Lung (tissue), 12 donors: ENCODE measurements around the gene STX17. TPM values are rescaled to one million over a fixed set of nuclear protein-coding genes. Genes with fewer than 3 reads are reported as not detected.
A peak's percentile ranks its signal among the peaks of the same experiment; 100 is the strongest.

Source experiments
- ATAC-seq: fragments of 200-7000 bp; cut with Tn5 transposase; one replicate; pipeline ENCODE4 v1.9.1; 2020; ENCODE audit warnings: moderate number of reproducible peaks; ENCODE audit not compliant: insufficient read depth, low FRiP score
- DNase-seq, 3 donors: peaks; one replicate each; pipeline ENCODE4 v3.0.0-alpha.2; 2013 to 2017
- H3K27ac ChIP-seq, 2 donors: one replicate each; pipeline ENCODE4 v1.5.1; 2013; ENCODE audit warnings: mild to moderate bottlenecking in 2 of 2, moderate library complexity in 2 of 2, control low read depth in 1 of 2, inconsistent platforms in 1 of 2, low read depth in 1 of 2, low read length in 1 of 2
- H3K27me3 ChIP-seq, 3 donors: one replicate each; pipeline ENCODE4 v1.5.1; 2013; ENCODE audit warnings: low read length in 2 of 3; ENCODE audit not compliant: control insufficient read depth in 3 of 3, insufficient read depth in 3 of 3
- H3K36me3 ChIP-seq, 4 donors: one replicate each; pipeline ENCODE4 v1.5.1; 2013; ENCODE audit warnings: low read length in 4 of 4, mild to moderate bottlenecking in 1 of 4, moderate library complexity in 1 of 4; ENCODE audit not compliant: control insufficient read depth in 4 of 4, insufficient read depth in 4 of 4
- H3K4me1 ChIP-seq, 5 donors: one replicate each; pipeline ENCODE4 v1.5.1; 2013; ENCODE audit warnings: low read length in 5 of 5, mild to moderate bottlenecking in 2 of 5, moderate library complexity in 1 of 5; ENCODE audit not compliant: control insufficient read depth in 5 of 5, insufficient read depth in 5 of 5
- H3K4me3 ChIP-seq: one replicate; pipeline ENCODE4 v1.5.1; 2013; ENCODE audit warnings: mild to moderate bottlenecking, control low read depth, moderate library complexity
- H3K9ac ChIP-seq, 2 donors: one replicate each; pipeline ENCODE4 v1.5.1; 2013; ENCODE audit warnings: low read length in 2 of 2, control low read depth in 1 of 2; ENCODE audit not compliant: insufficient read depth in 1 of 2
- H3K9me3 ChIP-seq, 4 donors: one replicate each; pipeline ENCODE4 v1.5.1; 2013; ENCODE audit warnings: low read length in 3 of 4, mild to moderate bottlenecking in 1 of 4, moderate library complexity in 1 of 4; ENCODE audit not compliant: control insufficient read depth in 4 of 4, insufficient read depth in 3 of 4
- CTCF ChIP-seq: IDR thresholded peaks from 2 replicates; pipeline ENCODE4 v1.5.1; 2012; ENCODE audit warnings: mild to moderate bottlenecking; ENCODE audit errors: control extremely low read depth, extremely low read depth
- WGBS, 2 donors: extraction: QIAGEN DNeasy Blood & Tissue Kit; methylation state at CpG; one replicate each; pipeline ENCODE4 v1.1.7; 2013; 5-methylcytosine and 5-hydroxymethylcytosine counted together
- polyA plus RNA-seq, 2 donors: library from polyadenylated mRNA; stranded (reverse); fragments of 200-250 nt; gene quantifications; one replicate each; pipeline ENCODE4 v1.2.1, GENCODE V29; 2013
- total RNA-seq, 2 donors: library from RNA; depleted of rRNA in 1 of 2; stranded (reverse); fragments of >200 nt in 1 of 2; gene quantifications; one replicate each; pipeline ENCODE4 v1.2.1, GENCODE V29; 2014 to 2021
- donor health status: control.
- donor health status: control.
- donor health status: Bipolar disorder and iron deficiency.
- donor health status: healthy.
- donor health status: DM: yes; HTN: yes; CAD: no.

STX17 gene
- total and polyA plus RNA-seq, 4 donors, result 4.7 to 55.0 (median 18.7) TPM

DNA sequence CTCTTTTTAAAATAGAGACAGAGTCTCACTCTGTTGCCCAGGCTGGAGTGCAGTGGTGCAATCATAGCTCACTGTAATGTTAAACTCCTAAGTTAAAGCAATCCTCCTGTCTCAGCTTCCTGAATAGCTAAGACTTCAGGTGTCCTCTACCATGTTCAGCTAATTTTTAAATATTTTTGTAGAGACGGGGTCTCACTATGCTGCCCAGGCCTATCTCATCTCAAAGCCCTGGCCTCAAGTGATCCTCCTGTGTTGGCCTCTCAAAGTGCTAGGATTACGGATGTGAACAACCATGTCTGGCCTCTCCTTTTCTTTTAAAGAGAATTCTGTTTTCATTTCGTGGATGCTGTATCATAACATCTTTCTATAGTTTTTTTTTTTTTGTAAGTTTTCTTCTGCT lies 11.7 kb downstream of the STX17 start:
- Histone ChIP-seq H3K9me3 (no peaks in the 10 kb centered on the region), H3K4me1 (peaks cover 0 to 1% (median 0%) of the 10 kb centered on the region in 5 donors), H3K36me3 (peaks cover 14 to 34% (median 19%) of the 10 kb centered on the region in 4 donors), H3K27me3 (no peaks in the 10 kb centered on the region), H3K9ac (no peak overlapping the region), H3K27ac (no peak overlapping the region), H3K4me3 (no peak overlapping the region)
- 83 to 95% methylated on average over 3 of the region's 3 CpGs for WGBS, 2 donors
- DNase-seq, result no peak
- no peak for TF ChIP-seq CTCF
- ATAC-seq, result no peak

GRCh38 chr9:99919930-99920329 lies 13.5 kb downstream of the STX17 start:
- Histone ChIP-seq H3K27ac (no peak overlapping the region), H3K36me3 (peaks cover 17 to 44% (median 28%) of the 10 kb centered on the region in 4 donors), H3K4me3 (no peak overlapping the region), H3K4me1 (peaks cover 0 to 1% (median 0%) of the 10 kb centered on the region in 5 donors), H3K27me3 (no peaks in the 10 kb centered on the region), H3K9me3 (peaks cover 0 to under 1% (median 0%) of the 10 kb centered on the region in 4 donors), H3K9ac (no peak overlapping the region)
- ATAC-seq, result no peak
- no peak for DNase-seq
- WGBS, 2 donors, result 49 to 54% methylated on average over 2 of the region's 2 CpGs
- TF ChIP-seq CTCF, result no peak

- TF ChIP-seq CTCF, result no peak
- no peak for ATAC-seq
- peak overlapping the region in 1 of 2 donors; percentile 31 for H3K27ac ChIP-seq
Observed at GRCh38 chr9:99921875-99922710, 15.6 kb downstream of the STX17 start.

More at GRCh38 chr9:99921875-99922710, 15.6 kb downstream of the STX17 start:
- H3K4me1 ChIP-seq, result peaks cover 0 to 1% (median 0%) of the 10 kb centered on the region in 5 donors
- H3K9me3 ChIP-seq, result peaks cover 0 to 8% (median 0%) of the 10 kb centered on the region in 4 donors
- DNase-seq, result no peak
- WGBS, 2 donors, result 72 to 77% methylated on average over 4 of the region's 4 CpGs
- no peaks in the 10 kb centered on the region for H3K27me3 ChIP-seq
- H3K36me3 ChIP-seq, result peaks cover 13 to 40% (median 24%) of the 10 kb centered on the region in 4 donors
- no peak overlapping the region for H3K4me3 ChIP-seq
- no peak overlapping the region for H3K9ac ChIP-seq
